ENCODE results near the gene EVPL.

- TF ChIP-seq CTCF (conservative IDR thresholded peaks at IDR 0.05; ENCODE audit: low read depth in 2 of 2) (no peak), POLR2AphosphoS5 (IDR thresholded peaks at IDR 0.05; ENCODE audit: low read depth) (no peak)
Observed at GRCh38 chr17:76002100-76002499, 25.0 kb downstream of the EVPL start.

Data from GM23338 (cell line).